GM12878 (cell line): ENCODE measurements around the gene CXCL1. TPM values are rescaled to one million over a fixed set of nuclear protein-coding genes. Genes with fewer than 3 reads are reported as not detected.

ENCODE experiments used
- ATAC-seq: fragments of 200-7000 bp; cut with Tn5 transposase; 3 replicates; pipeline ENCODE4 v1.9.1; 2020; ENCODE audit warnings: mild to moderate bottlenecking, moderate library complexity
- BruUV-seq: library from RNA; stranded (reverse); fragments of 400-500 nt; replicated peaks from 2 replicates; lab custom pipeline; 2021; lab: Mats Ljungman, UMichigan
- CTCF ChIA-PET: fragments of 300-600 bp; sonication (Branson Sonifier 250); formaldehyde crosslinking; extraction: SDS; loops from one replicate; lab custom pipeline; 2021; ENCODE audit warnings: inconsistent platforms; lab: Yijun Ruan, JAX
- POLR2A ChIA-PET: fragments of 350-600 bp; formaldehyde crosslinking; extraction: SDS; loops from one replicate; lab custom pipeline; 2021; ENCODE audit warnings: inconsistent platforms; lab: Charles Lee
- RAD21 ChIA-PET: fragments of 300-600 bp; sonication (Branson Sonifier 250); formaldehyde crosslinking; loops from one replicate; lab custom pipeline; 2023; ENCODE audit warnings: antibody characterized with exemption; ENCODE audit not compliant: unreplicated experiment; lab: Charles Lee
- SMC1A ChIA-PET: fragments of 300-600 bp; sonication (Branson Sonifier 250); formaldehyde crosslinking; loops from one replicate; lab custom pipeline; 2023; ENCODE audit not compliant: unreplicated experiment, uncharacterized antibody; lab: Charles Lee
- DNase-seq: peaks from one replicate; pipeline ENCODE4 v3.0.0-alpha.2; 2011; ENCODE audit warnings: low read depth, low spot score
- FAIRE-seq: peaks from 3 replicates; lab custom pipeline; 2011; peaks lifted over from hg19 to GRCh38; lab: Jason Lieb, UNC
- H2AFZ ChIP-seq: 2 replicates; pipeline ENCODE4 v1.6.0; 2011; ENCODE audit warnings: low read depth, low read length, control low read depth; ENCODE audit not compliant: control insufficient read depth
- H3K27ac ChIP-seq: 2 replicates; pipeline ENCODE4 v1.5.1; 2011; ENCODE audit warnings: control low read depth; ENCODE audit not compliant: control insufficient read depth, insufficient read depth
- H3K27me3 ChIP-seq, 2 experiments: replicated peaks in 1 of 2; 2 replicates each; pipeline versions ENCODE4 v1.6.0 to v1.6.1; 2011; ENCODE audit warnings: low read length in 1 of 2; ENCODE audit not compliant: control insufficient read depth in 2 of 2, insufficient read depth in 2 of 2
- H3K36me3 ChIP-seq, 2 experiments: 2 replicates each; pipeline ENCODE4 v1.5.1; 2011; ENCODE audit warnings: low read length in 1 of 2; ENCODE audit not compliant: control insufficient read depth in 2 of 2, insufficient read depth in 2 of 2
- H3K4me1 ChIP-seq: 2 replicates; pipeline ENCODE4 v1.6.1; 2011; ENCODE audit warnings: mild to moderate bottlenecking, low read length, moderate library complexity, mixed read lengths; ENCODE audit not compliant: control insufficient read depth, insufficient read depth
- H3K4me2 ChIP-seq: 2 replicates; pipeline ENCODE4 v1.6.0; 2011; ENCODE audit warnings: control low read depth; ENCODE audit not compliant: control insufficient read depth, insufficient read depth
- H3K4me3 ChIP-seq: fragments of 200-600 bp; sonication (generic); 2 replicates; pipeline ENCODE4 v1.5.1; 2016
- H3K79me2 ChIP-seq: 2 replicates; pipeline ENCODE4 v1.6.0; 2011; ENCODE audit warnings: low read length; ENCODE audit not compliant: control insufficient read depth, insufficient read depth
- H3K9ac ChIP-seq: 2 replicates; pipeline ENCODE4 v1.8.0; 2011; ENCODE audit warnings: low read length, control low read depth, mixed read lengths; ENCODE audit not compliant: control insufficient read depth, insufficient read depth
- H3K9me3 ChIP-seq: replicated peaks from 3 replicates; pipeline ENCODE4 v1.5.1; 2011; ENCODE audit warnings: mild to moderate bottlenecking, low read length; ENCODE audit not compliant: control insufficient read depth, insufficient read depth
- H4K20me1 ChIP-seq: 2 replicates; pipeline ENCODE4 v1.6.0; 2011; ENCODE audit not compliant: control insufficient read depth, insufficient read depth
- BRCA1 ChIP-seq: IDR thresholded peaks from 2 replicates; pipeline ENCODE4 v1.6.1; 2011; ENCODE audit warnings: low read depth, low read length, improper control_type of control experiment
- CBFB ChIP-seq: IDR thresholded peaks from 2 replicates; pipeline ENCODE4 v1.6.1; 2016; ENCODE audit warnings: antibody characterized with exemption, low read depth
- CHD1 ChIP-seq: IDR thresholded peaks from 2 replicates; pipeline ENCODE4 v1.6.1; 2012; ENCODE audit warnings: low read depth, low read length, improper control_type of control experiment
- CHD4 ChIP-seq: fragments of 200-600 bp; sonication (generic); IDR thresholded peaks from 2 replicates; pipeline ENCODE4 v1.6.1; 2016; ENCODE audit warnings: mild to moderate bottlenecking
- E2F8 ChIP-seq: fragments of 450-650 bp; IDR thresholded peaks from 2 replicates; pipeline ENCODE4 v1.6.1; 2018; ENCODE audit warnings: mild to moderate bottlenecking, low read depth, moderate library complexity; ENCODE audit not compliant: partially characterized antibody
- ETV6 ChIP-seq, 2 experiments: fragments of 450-650 bp in 1 of 2; IDR thresholded peaks in 1 of 2; conservative IDR thresholded peaks in 1 of 2; 2 replicates each; pipeline ENCODE4 v1.6.1; 2014; ENCODE audit warnings: antibody characterized with exemption in 1 of 2, borderline replicate concordance in 1 of 2, low read depth in 1 of 2, mild to moderate bottlenecking in 1 of 2, moderate library complexity in 1 of 2
- FOS ChIP-seq: IDR thresholded peaks from 3 replicates; pipeline ENCODE4 v1.6.1; 2011; ENCODE audit warnings: borderline replicate concordance; ENCODE audit not compliant: insufficient read length; ENCODE audit errors: extremely low read depth
- FOXM1 ChIP-seq: IDR thresholded peaks from 2 replicates; pipeline ENCODE4 v1.6.1; 2012; ENCODE audit warnings: low read depth, mild to moderate bottlenecking, inconsistent platforms, low read length, moderate library complexity
- NFYA ChIP-seq: IDR thresholded peaks from 2 replicates; pipeline ENCODE4 v1.6.1; 2011; ENCODE audit warnings: low read depth, mild to moderate bottlenecking, low read length, improper control_type of control experiment, borderline replicate concordance
- SMAD1 ChIP-seq: fragments of 450-650 bp; IDR thresholded peaks from 2 replicates; pipeline ENCODE4 v1.6.1; 2018; ENCODE audit warnings: mild to moderate bottlenecking, low read depth; ENCODE audit not compliant: partially characterized antibody
- ZNF274 ChIP-seq: IDR thresholded peaks from one replicate; pipeline ENCODE4 v1.8.0; 2011; ENCODE audit not compliant: insufficient read length, insufficient read depth
- ZNF384 ChIP-seq: IDR thresholded peaks from 2 replicates; pipeline ENCODE4 v1.6.1; 2012; ENCODE audit warnings: low read depth, mild to moderate bottlenecking, low read length, improper control_type of control experiment, borderline replicate concordance
- WGBS: methylation state at CpG from one replicate; pipeline ENCODE4 v1.1.6; 2016; ENCODE audit warnings: low lambda C conversion rate; ENCODE audit not compliant: insufficient replicate concordance, insufficient coverage; ENCODE audit errors: missing lambda C conversion rate; 5-methylcytosine and 5-hydroxymethylcytosine counted together
- in situ Hi-C: fragments of 300-500 bp; cut with MboI; formaldehyde crosslinking; loops from 9 replicates; pipeline ENCODE4 v1.14.3; 2018; ENCODE audit warnings: mixed read lengths
- intact Hi-C: fragments of 100-400 bp; cut with micrococcal nuclease; formaldehyde crosslinking; loops from one replicate; pipeline ENCODE4 v1.14.2; 2022; ENCODE audit not compliant: unreplicated experiment
- polyA plus RNA-seq, 11 experiments: library from polyadenylated mRNA; depleted of rRNA in 4 of 11; unstranded in 6 of 11; stranded (reverse) in 5 of 11; fragments of >200 nt; fragmentation: Nextera tagmentation in 4 of 11; fragmentation: Illumina TruSeq in 1 of 11; extraction: Ambion mirVana in 4 of 11; extraction: Trizol in 1 of 11; gene quantifications; 1 replicate in 1 of 11; 2 replicates in 10 of 11; pipeline versions ENCODE4 v1.2.1 to v1.2.3, GENCODE V29; 2011 to 2016; ENCODE audit warnings: inconsistent platforms in 2 of 11, missing spikeins in 2 of 11, low read depth in 1 of 11
- total RNA-seq, 4 experiments: library from RNA; depleted of rRNA in 3 of 4; stranded (reverse); fragments of >200 nt in 3 of 4; fragmentation: Illumina TruSeq in 1 of 4; extraction: Trizol in 1 of 4; gene quantifications; 2 replicates each; pipeline versions ENCODE4 v1.2.1 to v1.2.3, GENCODE V29; 2013 to 2021
- TF ChIP-seq, protein P1 (sequence below): IDR thresholded peaks from 2 replicates; pipeline ENCODE4 v1.6.1; 2011; ENCODE audit warnings: borderline replicate concordance, low read depth, mild to moderate bottlenecking, moderate library complexity, low read length; ENCODE audit not compliant: insufficient read depth, poor library complexity, severe bottlenecking

Gene CXCL1
- total and polyA plus RNA-seq, 10 of the 15 experiments (the other 5 are each of a cell fraction or from before 2014, with no cell fraction given) = not detected

DNA sequence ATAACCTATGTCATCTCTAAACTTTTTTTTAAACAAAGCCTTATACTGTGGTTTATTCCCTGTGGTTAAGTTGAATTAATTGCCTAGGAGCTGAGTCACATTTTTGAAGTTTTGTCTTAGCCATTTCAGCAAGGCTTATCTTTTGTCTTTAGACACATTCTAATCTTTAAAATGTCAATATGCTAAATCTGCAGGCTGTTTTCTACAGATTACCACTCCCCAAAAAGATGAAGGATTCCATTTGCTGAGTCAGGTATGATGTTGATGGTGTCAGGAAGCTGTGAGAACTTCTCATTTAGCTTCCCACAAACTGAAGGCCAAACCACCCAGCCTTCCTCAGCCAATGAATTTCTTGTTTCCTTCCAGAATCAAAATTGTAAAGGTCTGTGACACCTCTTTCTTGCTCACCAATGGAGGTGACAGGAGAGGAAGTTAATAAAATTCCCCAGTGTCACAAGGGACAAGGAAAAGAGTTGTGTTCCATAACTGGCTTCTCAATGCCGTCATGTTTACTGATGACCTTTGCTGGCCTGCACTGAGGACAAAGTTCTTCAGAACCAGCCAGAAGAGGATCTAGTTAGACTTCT, 36.4 kb upstream of the CXCL1 start:
- no peaks in the 10 kb centered on the region for H3K9me3 ChIP-seq
- POLR2A ChIA-PET = no interaction called here
- H3K79me2 ChIP-seq = no peaks in the 10 kb centered on the region
- CTCF ChIA-PET = no interaction called here
- H3K9ac ChIP-seq = no peak overlapping the region
- no peaks in the 10 kb centered on the region for H3K36me3 ChIP-seq
- SMC1A ChIA-PET = no interaction called here
- BruUV-seq = no TSS peak
- RAD21 ChIA-PET = no interaction called here
- intact Hi-C loops = no loop called here
- H2AFZ ChIP-seq = no peak overlapping the region
- WGBS = 44% methylated on average over 1 of the region's 1 CpG
- DNase-seq = no peak
- no peak for ATAC-seq
- no peak overlapping the region for H3K27ac ChIP-seq
- peaks cover 0 to 3% of the 10 kb centered on the region in 2 experiments; a peak in 3 of 4 replicates for H3K27me3 ChIP-seq
- H3K4me3 ChIP-seq = no peak overlapping the region
- in situ Hi-C loops = no loop called here
- TF ChIP-seq NFYA (no peak), FOS (no peak), ZNF274 (no peak), CBFB (no peak), ETV6 (conservative IDR thresholded peaks at IDR 0.05 in 1 of 2, IDR thresholded peaks at IDR 0.05 in 1 of 2; ENCODE audit: borderline replicate concordance in 1 of 2, low read depth in 1 of 2) (no peak), E2F8 (no peak), SMAD1 (no peak), BRCA1 (no peak), CHD4 (no peak), FOXM1 (no peak), CHD1 (no peak), ZNF384 (no peak)
- TF ChIP-seq, protein P1, sequence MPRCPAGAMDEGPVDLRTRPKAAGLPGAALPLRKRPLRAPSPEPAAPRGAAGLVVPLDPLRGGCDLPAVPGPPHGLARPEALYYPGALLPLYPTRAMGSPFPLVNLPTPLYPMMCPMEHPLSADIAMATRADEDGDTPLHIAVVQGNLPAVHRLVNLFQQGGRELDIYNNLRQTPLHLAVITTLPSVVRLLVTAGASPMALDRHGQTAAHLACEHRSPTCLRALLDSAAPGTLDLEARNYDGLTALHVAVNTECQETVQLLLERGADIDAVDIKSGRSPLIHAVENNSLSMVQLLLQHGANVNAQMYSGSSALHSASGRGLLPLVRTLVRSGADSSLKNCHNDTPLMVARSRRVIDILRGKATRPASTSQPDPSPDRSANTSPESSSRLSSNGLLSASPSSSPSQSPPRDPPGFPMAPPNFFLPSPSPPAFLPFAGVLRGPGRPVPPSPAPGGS = no peak
- no peak overlapping the region for H3K4me2 ChIP-seq
- no peak for FAIRE-seq
- no peaks in the 10 kb centered on the region for H3K4me1 ChIP-seq
- no peaks in the 10 kb centered on the region for H4K20me1 ChIP-seq
